Measurements from ENCODE around the gene CCDC6. TPM values are rescaled to one million over a fixed set of nuclear protein-coding genes. Genes with fewer than 3 reads are reported as not detected.

Gene CCDC6
- total and polyA plus RNA-seq, 2 of the 8 experiments (the other 6 are each of a cell fraction or from before 2014, with no cell fraction given) = 42.2 to 74.4 TPM

GRCh38 chr10:59825932-59826331, 80.4 kb downstream of the CCDC6 start:
- Histone ChIP-seq H3K4me1 (replicated peaks in 1 of 4; ENCODE audit: control insufficient read depth in 3 of 4, insufficient read depth in 4 of 4, low read length in 3 of 4) (peaks cover 0 to 6% (median 0%) of the 10 kb centered on the region in 4 experiments; a peak in 4 of 7 replicates), H4K91ac (replicated peaks; ENCODE audit: insufficient read length, low read length) (no peak overlapping the region), H3K4ac (replicated peaks; ENCODE audit: insufficient read length, low read depth, low read length) (no peak overlapping the region), H4K20me1 (replicated peaks in 1 of 2; ENCODE audit: control insufficient read depth in 1 of 2, insufficient read depth in 2 of 2, low read length in 2 of 2) (peaks cover 1 to 2% of the 10 kb centered on the region in 2 experiments), H3K79me1 (ENCODE audit: low read depth, low read length) (no peaks in the 10 kb centered on the region; the same call in 1 of the 2 replicates), H2AFZ (ENCODE audit: low read length) (no peak overlapping the region), H2BK120ac (replicated peaks; ENCODE audit: low read depth, low read length) (no peak overlapping the region), H3K9me3 (ENCODE audit: insufficient read depth in 2 of 2, low read depth in 1 of 2, low read length in 1 of 2) (no peaks in the 10 kb centered on the region), H2BK20ac (ENCODE audit: low read length) (no peak overlapping the region), H2BK15ac (ENCODE audit: low read length) (no peak overlapping the region), H4K8ac (ENCODE audit: extremely low read depth, insufficient read depth, low read length) (no peak overlapping the region), H3K14ac (ENCODE audit: insufficient read length) (no peak overlapping the region), H3K4me3 (ENCODE audit: extremely low read depth in 1 of 4, insufficient read depth in 2 of 4, low read depth in 3 of 4, low read length in 4 of 4) (no peak overlapping the region), H3K9ac (replicated peaks in 1 of 4; ENCODE audit: extremely low read depth in 1 of 4, low read depth in 3 of 4, low read length in 3 of 4) (no peak overlapping the region), H3K23ac (ENCODE audit: insufficient read length) (no peak overlapping the region), H3K23me2 (ENCODE audit: low read depth, low read length) (no peaks in the 10 kb centered on the region), H3K18ac (ENCODE audit: extremely low read depth, low read length) (no peak overlapping the region), H3K36me3 (ENCODE audit: control insufficient read depth in 2 of 4, insufficient read depth in 4 of 4, low read length in 3 of 4) (peaks cover 0 to 10% (median 3%) of the 10 kb centered on the region in 4 experiments; a peak in 4 of 8 replicates), H2BK5ac (ENCODE audit: low read depth, low read length) (no peak overlapping the region), H2AK5ac (ENCODE audit: low read depth, low read length) (no peak overlapping the region), H3K27ac (ENCODE audit: low read depth, low read length) (no peak overlapping the region), H4K5ac (ENCODE audit: insufficient read length, low read depth, low read length) (no peak overlapping the region), H3K27me3 (replicated peaks in 1 of 4; ENCODE audit: control insufficient read depth in 3 of 4, extremely low read depth in 1 of 4, insufficient read depth in 3 of 4, low read length in 3 of 4) (no peaks in the 10 kb centered on the region), H3K56ac (replicated peaks; ENCODE audit: insufficient read length, low read depth, low read length) (no peak overlapping the region), H2BK12ac (ENCODE audit: low read depth, low read length) (no peak overlapping the region), H3K4me2 (ENCODE audit: insufficient read depth in 1 of 2, low read depth in 2 of 2, low read length in 2 of 2) (no peak overlapping the region), H3K79me2 (ENCODE audit: control insufficient read depth in 1 of 2, insufficient read depth in 2 of 2, low read length in 2 of 2) (peaks cover 15 to 96% of the 10 kb centered on the region in 2 experiments)
- TF ChIP-seq YY1 (IDR thresholded peaks at IDR 0.05; ENCODE audit: low read depth, low read length) (no peak), SP2 (IDR thresholded peaks at IDR 0.05; ENCODE audit: low read length) (no peak), ZNF274 (IDR thresholded peaks at IDR 0.05; ENCODE audit: borderline replicate concordance, extremely low read depth, low read length) (no peak), HDAC2 (IDR thresholded peaks at IDR 0.05; ENCODE audit: borderline replicate concordance in 1 of 2, low read depth in 2 of 2, low read length in 2 of 2) (no peak), RXRA (IDR thresholded peaks at IDR 0.05; ENCODE audit: insufficient read depth, low read depth, low read length) (no peak)
- FAIRE-seq (no peak), DNase-seq (ENCODE audit: low read depth in 1 of 2, low spot score in 2 of 2) (no peak)
- CTCF ChIA-PET (ENCODE audit: partially characterized antibody) = interaction anchor here (0.6 to 3.7 kb wide), 6 partner anchors 13 to 232 kb away, joined by 3 to 16 read pairs (median 6); no protein-coding TSS in a partner anchor
- POLR2A ChIA-PET (ENCODE audit: partially characterized antibody) = no interaction called here

All from H1 (cell line).